ENCODE measurements around the gene ITPKB. TPM values are rescaled to one million over a fixed set of nuclear protein-coding genes. Genes with fewer than 3 reads are reported as not detected.

The ITPKB gene
- total and polyA plus RNA-seq, 7 donors: 3.9 to 14.1 (median 8.9) TPM

- Histone ChIP-seq H3K36me3 (ENCODE audit: insufficient read depth in 1 of 2, low read depth in 1 of 2) (no peaks in the 10 kb centered on the region), H3K4me1 (peaks cover 13% of the 10 kb centered on the region), H3K27me3 (ENCODE audit: insufficient read depth in 3 of 3, low read length in 2 of 3) (no peaks in the 10 kb centered on the region), H3K4me3 (no peak overlapping the region), H3K27ac (no peak overlapping the region), H3K9me3 (no peaks in the 10 kb centered on the region)
- ATAC-seq (no peak), DNase-seq (peak in 1 of 2 donors; percentile 45)
- TF ChIP-seq CTCF (IDR thresholded peaks at IDR 0.05): no peak
- WGBS, 3 donors: 86 to 90% (median 86%) methylated on average over 18 of the region's 18 CpGs
- intact Hi-C loops (cut with DNase I): no loop called here
Measured at GRCh38 chr1:226629210-226629895, 109.7 kb downstream of the ITPKB start.

GRCh38 chr1:226628612-226629155 lies 110.4 kb downstream of the ITPKB start:
- no peak overlapping the region for H3K27ac ChIP-seq
- intact Hi-C loops (cut with DNase I): no loop called here
- peak in 1 of 2 donors; percentile 13 for DNase-seq

GRCh38 chr1:226627924-226628611 lies 111.0 kb downstream of the ITPKB start:
- WGBS, 3 donors: 62 to 65% (median 62%) methylated on average over 11 of the region's 11 CpGs
- ATAC-seq (no peak), DNase-seq (peak in 1 of 2 donors; percentile 38)
- H3K4me3 ChIP-seq: no peak overlapping the region
- H3K4me1 ChIP-seq: peaks cover 5% of the 10 kb centered on the region
- intact Hi-C loops (cut with DNase I): no loop called here
- no peaks in the 10 kb centered on the region for H3K27me3 ChIP-seq (ENCODE audit: insufficient read depth in 3 of 3, low read length in 2 of 3)
- H3K27ac ChIP-seq: no peak overlapping the region
- H3K9me3 ChIP-seq: no peaks in the 10 kb centered on the region
- no peaks in the 10 kb centered on the region for H3K36me3 ChIP-seq (ENCODE audit: insufficient read depth in 1 of 2, low read depth in 1 of 2)
- no peak for TF ChIP-seq CTCF (IDR thresholded peaks at IDR 0.05)

More at GRCh38 chr1:226628612-226629155, 110.4 kb downstream of the ITPKB start:
- H3K27me3 ChIP-seq (ENCODE audit: insufficient read depth in 3 of 3, low read length in 2 of 3): no peaks in the 10 kb centered on the region
- ATAC-seq: no peak
- TF ChIP-seq CTCF (IDR thresholded peaks at IDR 0.05): no peak
- no peak overlapping the region for H3K4me3 ChIP-seq
- H3K36me3 ChIP-seq (ENCODE audit: insufficient read depth in 1 of 2, low read depth in 1 of 2): no peaks in the 10 kb centered on the region
- WGBS, 3 donors: 83 to 88% (median 84%) methylated on average over 10 of the region's 10 CpGs
- no peaks in the 10 kb centered on the region for H3K9me3 ChIP-seq
- peaks cover 9% of the 10 kb centered on the region for H3K4me1 ChIP-seq

GRCh38 chr1:226627050-226627755 lies 111.9 kb downstream of the ITPKB start:
- no peak overlapping the region for H3K27ac ChIP-seq
- 58 to 83% (median 59%) methylated on average over 6 of the region's 6 CpGs for WGBS, 3 donors
- ATAC-seq: peak in 2 of 4 donors; percentile 4 to 28
- H3K9me3 ChIP-seq: peaks cover 2% of the 10 kb centered on the region
- no peaks in the 10 kb centered on the region for H3K27me3 ChIP-seq (ENCODE audit: insufficient read depth in 3 of 3, low read length in 2 of 3)
- peaks cover 5% of the 10 kb centered on the region for H3K4me1 ChIP-seq
- no peaks in the 10 kb centered on the region for H3K36me3 ChIP-seq (ENCODE audit: insufficient read depth in 1 of 2, low read depth in 1 of 2)
- intact Hi-C loops (cut with DNase I): no loop called here
- no peak for TF ChIP-seq CTCF (IDR thresholded peaks at IDR 0.05)
- H3K4me3 ChIP-seq: no peak overlapping the region
- DNase-seq: peak in 1 of 2 donors; percentile 4

All from psoas muscle (tissue), 8 donors.